ENCODE measurements around the gene PHRF1.
"Not testable (repeated sequence)": the region's sequence is repeated elsewhere in the genome, so short reads cannot be mapped to it uniquely, and the experiment has no call there.

The PHRF1 gene

DNA sequence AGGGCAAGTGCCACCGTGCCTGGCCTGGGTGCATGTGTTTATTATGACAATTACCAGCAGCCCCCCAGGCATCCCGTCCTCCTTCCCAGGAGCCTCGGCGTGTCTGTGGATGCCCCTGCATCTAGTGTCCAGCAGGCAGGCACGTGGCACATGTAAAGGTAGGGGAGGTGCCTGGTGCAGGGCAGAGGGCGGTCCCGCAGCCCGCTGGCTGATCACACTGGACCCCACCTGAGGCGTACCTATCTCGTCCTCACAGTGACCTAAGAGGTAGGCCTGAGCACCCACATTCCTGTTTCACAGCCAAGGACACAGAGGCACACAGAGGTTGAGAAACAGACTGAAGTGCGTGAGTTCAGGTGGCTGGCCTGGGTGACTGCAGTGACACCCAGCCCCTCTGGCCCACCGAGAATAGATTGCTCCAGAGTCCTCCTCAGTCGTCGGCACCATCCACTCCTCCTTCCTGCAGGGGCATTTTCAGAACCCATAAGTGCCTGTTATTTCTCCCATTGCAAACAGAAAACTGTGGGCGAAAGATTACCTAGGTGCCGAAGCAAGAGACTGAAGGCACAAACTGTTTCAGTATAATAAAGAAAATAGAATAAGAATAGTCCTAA is 3.0 kb upstream of the PHRF1 start:
- no peak for FAIRE-seq

DNA sequence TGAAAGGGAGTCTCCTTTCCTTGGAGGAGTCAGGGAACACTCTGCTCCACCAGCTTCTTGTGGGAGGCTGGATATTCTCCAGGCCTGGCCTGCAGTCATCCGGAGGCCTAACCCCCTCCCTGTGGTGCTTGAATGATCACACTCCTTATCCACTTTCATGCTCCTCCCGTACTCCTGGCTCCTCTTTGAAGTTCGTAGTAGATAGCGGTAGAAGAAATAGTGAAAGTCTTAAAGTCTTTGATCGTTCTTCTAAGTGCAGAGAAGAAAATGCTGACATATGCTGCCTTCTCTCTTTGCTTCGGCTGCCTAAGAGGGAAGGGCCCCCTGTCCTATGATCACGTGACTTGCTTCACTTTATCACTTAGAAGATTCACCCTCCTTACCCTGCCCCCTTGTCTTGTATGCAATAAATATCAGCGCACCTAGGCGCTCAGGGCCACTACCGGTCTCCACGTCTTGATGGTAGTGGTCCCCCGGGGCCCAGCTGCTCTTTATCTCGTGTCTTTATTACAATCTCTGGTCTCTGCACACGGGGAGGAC is 2.2 kb upstream of the PHRF1 start:
- FAIRE-seq = peak; percentile 91

More for the DNA sequence above, 3.0 kb upstream of the PHRF1 start:
- DNase-seq (ENCODE audit: low spot score) = no peak

DNA sequence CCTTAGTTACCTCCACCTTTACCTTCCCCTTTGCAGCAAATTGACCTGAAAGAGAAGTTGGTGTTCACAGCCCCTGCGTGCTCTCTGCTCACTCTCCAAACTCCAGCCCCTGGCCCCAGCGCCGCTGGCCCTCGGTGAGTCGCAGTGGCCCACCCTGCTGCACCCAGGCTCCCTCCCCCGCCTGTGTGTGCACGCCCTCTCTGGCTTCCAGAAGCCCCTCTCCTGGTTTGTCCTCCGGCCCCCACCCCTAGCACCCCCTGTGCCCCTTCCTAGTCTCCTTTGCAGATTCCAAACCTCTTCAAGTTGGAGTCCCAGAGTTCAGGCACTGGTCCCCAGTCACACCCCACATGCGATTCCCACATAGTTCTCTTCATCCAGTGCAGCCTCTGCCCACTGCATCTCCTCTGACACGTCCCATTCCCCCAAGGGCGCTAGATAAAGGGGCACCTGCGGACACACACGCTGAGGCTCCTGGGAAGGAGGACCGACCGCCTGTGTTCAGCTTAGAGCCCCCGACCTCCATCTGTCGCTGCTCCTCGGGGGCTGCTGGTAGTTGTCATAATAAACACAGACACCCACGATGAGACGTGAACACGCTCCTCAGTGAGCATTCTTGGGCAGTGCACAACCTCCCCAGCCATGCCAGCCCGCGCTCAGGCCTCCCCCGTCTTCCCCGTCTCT is 1.5 kb upstream of the PHRF1 start:
- DNase-seq (ENCODE audit: low spot score) = no peak
- FAIRE-seq = no peak

More for the DNA sequence above, 2.2 kb upstream of the PHRF1 start:
- not testable (repeated sequence) for DNase-seq (ENCODE audit: low spot score)

DNA sequence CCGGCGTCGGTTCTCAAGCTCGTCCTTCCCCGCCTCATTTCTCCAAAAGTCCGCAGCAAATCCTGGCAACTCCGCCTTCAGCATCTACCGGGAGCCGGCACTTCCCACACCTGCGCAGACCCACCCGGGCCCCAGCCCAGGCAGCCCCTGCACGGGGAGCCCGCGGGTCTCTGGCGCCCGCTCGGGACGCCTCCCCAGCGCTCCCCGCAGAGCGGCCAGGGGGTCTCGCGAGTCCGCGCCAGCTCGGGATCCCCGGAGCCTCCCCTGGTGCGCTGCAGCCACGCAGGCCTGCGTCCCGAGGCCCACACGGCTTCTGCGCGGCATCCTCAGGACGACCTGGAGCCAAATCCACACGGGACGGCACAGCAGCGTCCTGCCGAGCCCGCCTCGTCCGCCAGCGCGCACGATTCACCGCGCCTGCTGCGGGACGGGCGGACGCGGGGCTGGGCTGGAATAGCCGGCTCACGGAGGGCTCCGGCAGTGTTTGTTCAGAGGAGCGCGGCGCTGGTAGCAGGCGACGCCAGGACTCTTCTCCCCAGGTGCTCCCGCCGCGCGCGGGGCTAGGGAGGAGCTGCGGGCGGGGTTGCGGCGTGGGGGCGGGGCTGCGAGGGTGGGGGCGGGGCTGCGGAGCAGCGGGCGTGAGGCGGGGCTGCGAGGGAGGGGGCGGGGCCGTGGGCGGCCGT is 816 bp upstream of the PHRF1 start:
- DNase-seq (ENCODE audit: low spot score) = no peak
- no peak for FAIRE-seq

DNA sequence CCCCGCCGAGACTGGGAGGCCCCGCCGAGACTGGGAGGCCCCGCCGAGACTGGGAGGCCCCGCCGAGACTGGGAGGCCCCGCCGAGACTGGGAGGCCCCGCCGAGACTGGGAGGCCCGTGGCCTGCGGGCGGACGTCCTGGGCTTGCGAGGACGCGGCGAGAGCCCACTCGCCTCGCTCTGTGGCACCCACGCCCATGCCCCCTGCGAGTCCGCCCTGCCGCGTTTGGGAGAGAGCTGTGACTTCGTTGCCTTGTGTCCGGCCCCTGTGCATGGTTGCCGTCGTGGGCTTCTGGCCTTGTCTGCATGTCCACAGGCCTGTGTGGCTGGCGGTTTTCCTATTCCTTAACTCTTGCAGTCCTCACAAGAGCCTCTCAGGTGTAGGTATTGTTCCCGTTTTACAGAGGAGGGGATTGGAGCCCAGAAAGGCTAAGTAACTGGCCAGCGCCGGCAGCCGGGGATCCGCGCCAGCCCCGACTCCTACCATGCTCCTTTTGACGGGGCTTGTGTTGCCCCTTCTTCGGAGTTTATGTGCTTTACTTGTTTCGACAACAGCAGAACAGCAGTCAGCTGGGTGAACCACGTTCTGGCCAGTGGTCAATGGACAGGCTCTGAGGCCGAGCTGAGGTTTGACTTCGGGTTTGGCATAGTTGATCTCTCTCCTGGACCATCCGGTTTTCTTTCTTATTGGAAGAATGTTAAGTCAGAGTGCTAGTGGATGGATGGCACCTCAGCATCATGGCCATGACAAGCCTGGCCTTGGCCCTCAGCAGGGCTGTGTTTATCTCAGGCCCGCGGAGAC is 741 bp downstream of the PHRF1 start:
- FAIRE-seq (no peak), DNase-seq (ENCODE audit: low spot score) (no peak)

DNA sequence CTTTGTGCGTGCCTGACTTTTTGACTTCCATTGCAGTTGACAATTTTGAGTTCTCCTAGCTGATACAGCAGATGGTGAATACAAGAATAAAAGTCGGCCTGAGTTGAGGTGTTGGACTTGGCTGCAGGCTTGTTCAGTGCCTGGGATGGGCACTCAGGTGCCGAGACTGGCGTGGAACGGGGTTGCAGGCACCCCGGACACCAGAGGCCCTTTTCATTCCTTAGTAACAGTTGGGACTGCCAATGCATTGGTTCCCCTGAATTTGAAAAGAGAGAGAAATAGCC is 1.3 kb downstream of the PHRF1 start:
- DNase-seq (ENCODE audit: low spot score) (no peak), FAIRE-seq (no peak)

DNA sequence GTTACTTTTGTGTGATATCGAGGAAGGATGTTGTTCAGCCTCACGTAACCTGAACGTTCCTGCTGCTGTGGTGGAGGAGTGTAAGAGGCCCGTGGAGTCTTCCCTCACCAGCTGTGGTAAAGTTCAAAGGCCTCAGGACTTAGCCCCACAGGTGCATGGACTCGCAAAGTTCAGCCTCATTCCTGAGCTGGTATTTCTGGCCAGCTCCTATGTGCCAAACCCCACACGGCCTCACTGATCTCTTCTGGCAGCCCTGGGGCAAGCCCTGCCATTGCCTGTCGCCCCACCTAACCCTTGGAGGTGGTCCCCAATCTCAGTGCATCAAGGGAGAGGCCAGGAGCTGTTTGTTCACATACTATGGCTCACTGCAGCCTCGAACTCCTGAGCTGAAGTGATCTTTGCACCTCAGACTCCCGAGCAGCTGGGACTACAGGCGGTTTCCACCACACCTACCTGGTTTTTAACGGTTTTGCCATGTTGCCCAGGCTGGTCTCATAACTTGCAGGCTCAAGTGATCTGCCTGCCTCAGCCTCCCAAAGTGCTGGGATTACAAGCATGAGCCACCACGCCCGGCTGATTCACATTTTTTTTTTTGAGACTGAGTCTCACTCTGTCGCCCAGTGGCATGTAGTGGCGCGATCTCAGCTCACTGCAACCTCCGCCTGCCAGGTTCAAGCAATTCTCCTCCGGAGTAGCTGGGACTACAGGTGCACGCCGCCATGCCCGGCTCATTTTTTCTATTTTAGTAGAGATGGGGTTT is 2.2 kb downstream of the PHRF1 start:
- FAIRE-seq = no peak

DNA sequence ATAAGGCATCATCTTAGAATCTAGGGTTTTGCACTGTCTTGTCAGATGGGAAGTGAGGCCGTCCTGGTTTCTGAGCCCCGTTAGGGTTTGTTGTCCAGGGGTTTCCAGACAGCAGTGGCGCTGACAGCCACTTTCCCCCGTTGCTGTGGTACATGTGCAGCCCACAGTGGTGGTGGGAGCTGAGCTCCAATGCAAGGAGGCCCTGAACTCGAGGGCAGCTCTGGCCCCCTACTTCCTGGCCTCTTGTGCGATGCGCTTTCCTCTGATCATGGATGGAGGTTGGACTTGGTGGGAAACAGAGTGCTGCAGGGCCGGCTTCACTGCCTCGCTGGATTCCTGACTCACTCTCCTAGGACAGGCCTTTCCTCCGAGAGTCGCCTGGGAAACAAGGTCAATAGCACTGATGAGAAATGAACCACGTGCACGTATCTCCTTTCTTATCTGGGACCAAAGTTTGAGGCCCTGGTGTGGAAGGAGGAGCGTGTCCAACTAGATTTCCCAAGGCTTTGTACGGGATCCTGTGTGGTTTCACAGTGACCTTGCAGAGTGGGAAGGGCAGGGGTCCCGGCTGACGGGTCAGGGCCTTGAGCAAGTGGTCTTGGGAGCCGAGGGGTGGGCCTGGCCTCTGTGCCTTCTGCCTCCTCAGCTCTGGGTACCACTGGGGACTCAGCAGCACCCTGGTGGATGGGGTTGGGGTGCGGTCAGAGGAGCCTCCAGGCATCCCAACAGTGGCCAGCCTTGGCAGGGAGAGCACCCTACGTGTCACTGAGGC is 3.7 kb downstream of the PHRF1 start:
- DNase-seq (ENCODE audit: low spot score) (peak; percentile 20), FAIRE-seq (no peak)

More for the DNA sequence above, 2.2 kb downstream of the PHRF1 start:
- DNase-seq (ENCODE audit: low spot score) = no peak

DNA sequence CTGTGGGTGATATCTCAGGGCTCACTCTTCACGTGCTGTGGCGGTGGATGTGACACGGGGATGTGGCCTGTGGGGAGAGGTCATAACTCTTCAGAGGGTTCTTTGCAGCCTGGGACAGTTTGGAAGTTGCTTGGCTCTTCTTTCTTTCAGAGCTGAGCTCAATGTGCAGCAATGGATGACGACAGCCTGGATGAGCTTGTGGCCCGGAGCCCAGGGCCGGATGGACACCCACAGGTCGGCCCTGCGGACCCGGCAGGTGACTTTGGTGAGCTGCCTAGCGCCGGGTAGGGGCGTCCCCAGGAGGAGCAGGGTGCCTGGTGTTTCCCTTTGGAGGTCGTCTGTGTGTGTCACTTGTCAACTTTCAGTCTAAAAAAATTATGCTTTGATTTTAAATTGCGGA is 5.1 kb downstream of the PHRF1 start:
- FAIRE-seq (no peak), DNase-seq (ENCODE audit: low spot score) (no peak)

DNA sequence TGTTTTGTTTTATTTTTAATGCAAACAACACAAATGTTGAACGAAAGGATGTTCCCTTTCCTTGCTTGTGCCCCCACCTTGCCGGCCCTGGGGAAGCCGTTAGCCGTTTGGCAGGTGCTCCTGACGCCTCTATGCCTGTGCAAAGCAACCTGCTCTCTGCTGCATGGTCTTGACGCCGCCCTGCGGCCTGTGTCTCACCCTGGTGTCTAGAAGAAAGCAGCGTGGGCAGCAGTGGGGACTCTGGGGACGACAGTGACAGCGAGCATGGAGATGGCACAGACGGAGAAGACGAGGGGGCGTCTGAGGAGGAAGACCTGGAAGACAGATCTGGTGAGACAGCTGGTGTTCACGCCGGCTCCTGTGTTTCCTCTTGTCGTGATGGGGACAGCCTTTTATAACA is 5.5 kb downstream of the PHRF1 start:
- no peak for DNase-seq (ENCODE audit: low spot score)
- FAIRE-seq = no peak

DNA sequence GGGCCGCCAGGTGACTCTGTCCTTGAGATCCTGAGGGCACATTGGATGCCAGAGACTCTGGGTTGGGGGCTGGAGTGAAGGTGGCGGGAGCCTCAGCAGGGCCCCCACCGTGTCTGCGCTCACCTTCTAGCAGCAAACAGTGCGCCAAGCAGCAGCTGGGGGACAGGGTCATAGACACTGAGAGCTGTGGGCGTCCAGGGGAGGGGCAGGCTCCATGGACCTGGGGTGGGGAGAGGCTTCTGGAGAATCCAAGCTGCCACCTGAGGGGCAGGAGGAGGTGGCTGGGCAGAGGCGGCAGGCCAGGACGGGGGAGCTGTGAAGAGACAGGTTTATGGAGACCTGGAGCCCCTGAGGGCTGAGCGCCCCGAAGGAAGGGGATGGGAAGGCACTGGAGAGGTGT is 8.0 kb downstream of the PHRF1 start:
- no peak for FAIRE-seq

DNA sequence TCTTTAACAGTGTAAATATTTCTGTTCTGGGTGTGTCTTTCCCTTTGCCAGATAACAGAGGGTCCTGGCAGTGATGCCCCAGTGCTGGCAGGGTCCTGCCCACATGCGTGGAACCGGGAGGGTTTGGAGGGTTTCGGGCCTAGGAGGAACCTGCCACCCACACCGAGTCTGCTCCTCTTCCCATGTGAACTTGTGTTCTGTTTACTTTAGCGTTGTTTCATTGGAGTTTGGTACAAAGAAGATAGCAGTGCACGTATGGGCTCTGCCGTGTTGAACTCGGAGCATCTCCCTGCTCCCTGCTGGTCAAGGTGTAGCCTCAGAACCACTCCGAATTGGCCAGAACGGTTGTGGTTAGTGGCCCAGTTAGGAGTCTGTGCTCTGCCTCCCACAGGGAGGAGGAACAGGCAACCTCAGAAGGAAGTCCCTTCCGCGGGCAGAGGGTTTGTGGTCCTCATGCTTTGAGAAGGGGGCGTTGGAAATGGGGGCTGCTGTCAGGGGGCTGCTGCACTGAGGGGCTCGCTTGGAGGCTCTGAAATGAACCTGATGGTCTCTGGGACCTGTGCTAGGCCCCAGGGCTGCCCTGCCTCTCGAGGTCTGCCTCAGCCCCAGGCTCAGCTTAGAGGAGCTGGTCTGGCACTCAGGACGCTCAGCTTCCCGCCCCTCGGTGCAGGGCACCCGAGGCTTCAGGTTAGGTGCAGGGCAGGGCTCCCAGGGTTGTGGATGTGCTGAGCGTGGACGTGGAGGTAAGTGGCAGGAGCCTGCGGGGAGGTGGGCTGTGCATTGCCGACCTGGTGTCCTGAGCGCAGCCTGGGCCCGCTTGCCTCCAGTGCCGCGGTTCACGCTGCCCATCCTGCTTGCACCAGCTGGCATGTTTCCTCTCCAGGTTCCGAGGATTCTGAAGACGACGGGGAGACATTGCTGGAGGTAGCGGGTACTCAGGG is 10.4 kb downstream of the PHRF1 start:
- DNase-seq (ENCODE audit: low spot score) = no peak
- no peak for FAIRE-seq

More for the DNA sequence above, 8.0 kb downstream of the PHRF1 start:
- DNase-seq (ENCODE audit: low spot score) = no peak

DNA sequence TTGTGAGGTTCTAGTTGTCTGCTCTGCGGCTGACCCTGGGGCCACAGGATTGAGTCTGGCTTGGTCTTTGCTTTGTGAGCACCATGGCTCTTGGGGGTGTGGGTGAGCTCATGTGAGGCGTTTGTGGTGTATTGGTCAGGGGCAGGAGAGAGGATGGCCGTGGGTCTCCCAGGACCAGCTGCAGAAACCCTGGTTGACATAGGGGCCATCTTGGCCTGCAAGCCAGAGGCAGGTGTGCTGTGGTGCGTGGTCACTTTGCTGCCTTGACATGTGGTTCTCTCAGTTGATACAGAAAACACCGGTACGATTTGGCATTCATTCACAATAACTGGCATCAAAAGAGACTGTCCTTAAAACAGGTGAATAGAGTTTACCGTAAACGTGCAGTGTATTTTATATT is 11.3 kb downstream of the PHRF1 start:
- FAIRE-seq = no peak
- DNase-seq (ENCODE audit: low spot score) = no peak

DNA sequence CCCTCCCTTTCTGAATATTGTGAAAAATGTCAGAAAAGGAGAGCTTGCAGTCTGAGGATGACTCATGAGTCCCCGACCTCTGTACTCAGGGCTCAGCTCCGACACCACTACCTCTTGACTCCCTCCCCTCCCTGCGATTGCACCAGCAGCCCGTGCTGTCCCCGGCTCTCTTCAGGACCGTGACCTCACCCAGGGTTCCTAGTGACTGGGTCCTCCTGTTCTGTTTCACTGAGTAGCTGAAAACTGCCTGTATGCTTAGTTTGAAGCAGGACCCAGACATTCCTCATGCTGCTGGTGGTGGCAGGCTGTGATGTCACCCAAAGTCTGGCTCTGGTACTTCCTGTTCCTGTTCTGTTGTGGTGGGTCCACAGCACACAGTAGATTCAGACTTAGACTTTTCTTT is 11.7 kb downstream of the PHRF1 start:
- FAIRE-seq (peak; percentile 93), DNase-seq (ENCODE audit: low spot score) (peak; percentile 92)

DNA sequence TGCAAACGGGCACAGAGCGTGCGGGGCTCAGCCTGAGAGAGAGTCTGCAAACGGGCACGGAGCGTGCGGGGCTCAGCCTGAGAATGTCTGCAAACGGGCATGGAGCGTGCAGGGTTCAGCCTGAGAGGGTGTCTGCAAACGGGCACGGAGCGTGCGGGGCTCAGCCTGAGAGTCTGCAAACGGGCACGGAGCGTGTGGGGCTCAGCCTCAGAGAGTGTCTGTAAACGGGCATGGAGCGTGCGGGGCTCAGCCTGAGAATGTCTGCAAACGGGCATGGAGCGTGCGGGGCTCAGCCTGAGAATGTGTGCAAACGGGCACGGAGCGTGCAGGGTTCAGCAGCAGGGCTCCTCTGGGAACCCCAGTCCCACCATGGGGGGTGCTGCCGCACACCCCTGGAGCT is 13.5 kb downstream of the PHRF1 start:
- DNase-seq (ENCODE audit: low spot score) (no peak), FAIRE-seq (no peak)

DNA sequence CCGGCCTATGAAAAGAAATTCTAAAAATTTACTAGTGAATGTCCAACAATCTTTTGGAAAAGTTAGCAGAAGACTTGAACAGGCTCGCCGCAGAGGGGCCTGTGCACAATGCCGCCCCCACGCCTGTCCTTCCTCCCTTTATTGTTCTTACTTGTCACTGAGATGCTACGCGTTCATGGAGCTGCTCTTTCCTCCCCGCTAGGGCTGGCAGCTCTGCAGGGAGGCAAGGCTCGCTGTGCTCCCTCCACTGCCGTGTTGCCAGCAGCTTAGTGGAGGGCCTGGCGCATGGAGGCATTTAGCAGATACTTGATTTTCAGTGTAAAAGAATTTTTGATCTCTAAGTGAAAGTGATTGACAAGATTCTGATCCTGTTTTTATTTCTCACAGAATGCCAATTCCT is 14.7 kb downstream of the PHRF1 start:
- DNase-seq (ENCODE audit: low spot score) (no peak), FAIRE-seq (no peak)

DNA sequence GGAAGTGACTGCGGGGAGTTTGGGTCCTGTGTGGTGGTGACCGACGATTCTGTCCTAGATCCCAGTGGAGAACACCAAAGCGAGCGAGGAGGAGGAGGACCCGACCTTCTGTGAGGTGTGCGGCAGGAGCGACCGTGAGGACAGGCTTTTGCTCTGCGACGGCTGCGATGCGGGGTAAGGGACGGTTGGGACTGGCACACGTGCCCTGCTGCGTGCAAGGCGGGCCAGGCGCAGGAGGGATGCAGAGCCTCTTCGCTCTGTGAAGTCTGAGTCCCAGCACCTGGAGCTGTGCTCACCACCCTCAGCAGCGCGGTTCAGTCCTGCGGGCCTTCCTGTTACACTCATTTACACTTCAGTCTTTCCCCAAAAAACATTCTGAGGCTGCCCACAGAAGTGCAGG is 16.2 kb downstream of the PHRF1 start:
- no peak for FAIRE-seq
- no peak for DNase-seq (ENCODE audit: low spot score)

DNA sequence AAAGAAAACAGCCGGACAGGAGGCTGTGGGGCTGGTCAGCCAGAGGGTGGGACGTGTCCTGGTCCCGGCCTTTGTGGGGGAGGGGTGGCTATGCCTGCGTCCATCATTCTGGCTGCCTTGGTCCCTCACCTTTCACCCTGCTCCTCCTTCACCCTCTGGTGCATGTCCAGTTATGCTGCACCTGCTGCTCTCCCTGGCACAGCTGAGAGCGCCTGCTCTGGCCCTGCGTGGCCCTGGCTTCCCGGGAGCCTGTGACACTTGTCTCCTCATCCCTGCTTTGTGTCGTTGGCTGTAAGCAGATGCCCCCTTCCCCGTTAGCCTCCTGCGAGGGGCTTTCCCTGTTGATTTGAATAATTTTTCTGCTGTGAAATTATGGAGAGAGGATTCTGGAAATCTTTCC is 16.6 kb downstream of the PHRF1 start:
- no peak for FAIRE-seq
- no peak for DNase-seq (ENCODE audit: low spot score)

DNA sequence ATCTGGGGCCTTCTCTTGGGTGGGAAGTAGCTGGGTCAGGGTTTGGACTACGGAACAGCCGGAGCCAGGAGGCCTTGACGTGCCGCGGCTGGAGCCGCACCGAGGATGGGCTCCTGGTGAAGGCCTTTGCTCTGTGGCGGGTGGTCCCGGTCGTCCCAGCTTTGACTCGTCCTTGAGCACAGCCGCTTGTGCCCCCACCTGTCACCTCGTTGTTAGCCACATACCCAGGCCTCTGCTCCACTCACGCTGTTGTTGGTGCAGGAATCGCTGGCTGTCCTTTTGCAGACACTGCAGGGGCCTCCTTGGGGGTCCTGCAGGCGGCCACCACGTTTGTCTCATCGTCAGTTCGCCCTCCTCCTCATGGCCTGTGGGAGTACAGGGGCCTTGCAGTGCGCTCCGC is 17.1 kb downstream of the PHRF1 start:
- FAIRE-seq (no peak), DNase-seq (ENCODE audit: low spot score) (no peak)
